ENCODE results near the gene RNPEPL1.
"Not testable (repeated sequence)": the region's sequence is repeated elsewhere in the genome, so short reads cannot be mapped to it uniquely, and the experiment has no call there.

The RNPEPL1 gene

DNA sequence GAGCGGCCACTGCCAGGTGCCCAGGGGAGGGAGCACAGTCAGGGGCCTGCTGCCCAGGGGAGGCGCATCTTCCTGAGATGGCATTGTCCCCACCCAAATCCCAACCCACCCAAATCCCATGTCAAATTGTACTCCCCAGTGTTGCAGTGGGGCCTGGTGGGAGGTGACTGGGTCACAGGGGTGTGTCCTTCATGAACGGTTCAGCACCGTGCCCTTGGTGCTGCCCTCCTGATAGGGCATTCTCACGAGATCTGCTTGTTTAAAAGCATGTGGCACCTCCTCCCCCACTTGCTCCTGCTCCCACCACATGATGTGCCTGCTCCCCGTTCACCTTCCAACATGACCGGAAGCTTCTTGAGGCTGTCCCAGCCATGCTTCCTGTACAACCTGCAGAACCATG, 38.1 kb upstream of the RNPEPL1 start:
- H3K36me3 ChIP-seq (ENCODE audit: insufficient read depth, low read length) = peaks cover 13% of the 10 kb centered on the region
- no peak for DNase-seq (ENCODE audit: low read depth, low spot score)
- peaks cover 12% of the 10 kb centered on the region; the same call in 1 of the 2 replicates for H3K9me3 ChIP-seq (ENCODE audit: low read depth, low read length)
- TF ChIP-seq EZH2 (IDR thresholded peaks at IDR 0.05) (no peak), POLR2AphosphoS5 (IDR thresholded peaks at IDR 0.05; ENCODE audit: borderline replicate concordance, low read depth, low read length) (no peak), FOXP2 (optimal IDR thresholded peaks at IDR 0.05; ENCODE audit: control extremely low read depth, extremely low read length, insufficient read depth) (no peak)
- H3K27ac ChIP-seq = no peak overlapping the region
- H3K9ac ChIP-seq (ENCODE audit: insufficient read length) = no peak overlapping the region
- no peak overlapping the region for H3K4me3 ChIP-seq

DNA sequence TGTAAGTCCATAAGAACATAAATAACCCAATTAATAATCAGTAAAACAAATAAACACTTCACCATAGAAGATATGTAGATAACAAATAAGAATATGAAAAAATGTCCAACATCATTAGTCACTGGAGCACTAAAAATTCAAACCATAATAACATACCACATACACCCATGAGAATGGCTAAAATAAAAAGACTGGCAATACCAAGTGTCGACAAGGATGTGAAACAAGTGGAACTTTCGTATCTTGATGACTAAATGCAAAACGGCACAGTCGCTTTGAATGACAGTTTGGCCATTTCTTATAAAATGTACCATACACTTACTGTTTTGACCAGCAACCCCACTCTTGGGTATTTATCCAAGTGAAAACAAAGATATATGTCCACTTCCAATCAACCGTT, 37.2 kb upstream of the RNPEPL1 start:
- Histone ChIP-seq H3K9me3 (ENCODE audit: low read depth, low read length) (peaks cover 12% of the 10 kb centered on the region; the same call in 1 of the 2 replicates), H3K36me3 (ENCODE audit: insufficient read depth, low read length) (peaks cover 13% of the 10 kb centered on the region), H3K9ac (ENCODE audit: insufficient read length) (no peak overlapping the region), H3K4me3 (no peak overlapping the region), H3K27ac (no peak overlapping the region)
- TF ChIP-seq FOXP2 (optimal IDR thresholded peaks at IDR 0.05; ENCODE audit: control extremely low read depth, extremely low read length, insufficient read depth) (no peak), EZH2 (IDR thresholded peaks at IDR 0.05) (no peak), POLR2AphosphoS5 (IDR thresholded peaks at IDR 0.05; ENCODE audit: borderline replicate concordance, low read depth, low read length) (no peak)
- DNase-seq (ENCODE audit: low read depth, low spot score) = no peak

GRCh38 chr2:240532031-240532775, 36.1 kb upstream of the RNPEPL1 start:
- TF ChIP-seq FOXP2 (optimal IDR thresholded peaks at IDR 0.05; ENCODE audit: control extremely low read depth, extremely low read length, insufficient read depth) = no peak
- TF ChIP-seq POLR2AphosphoS5 (IDR thresholded peaks at IDR 0.05; ENCODE audit: borderline replicate concordance, low read depth, low read length) = no peak
- TF ChIP-seq EZH2 (IDR thresholded peaks at IDR 0.05) = no peak
- no peak for DNase-seq (ENCODE audit: low read depth, low spot score)
- Histone ChIP-seq H3K36me3 (ENCODE audit: insufficient read depth, low read length) (peaks cover 13% of the 10 kb centered on the region), H3K9me3 (ENCODE audit: low read depth, low read length) (peaks cover 12% of the 10 kb centered on the region; the same call in 1 of the 2 replicates), H3K9ac (ENCODE audit: insufficient read length) (no peak overlapping the region), H3K4me3 (no peak overlapping the region), H3K27ac (no peak overlapping the region)

- peaks cover 21% of the 10 kb centered on the region for H3K36me3 ChIP-seq (ENCODE audit: insufficient read depth, low read length)
- no peak overlapping the region for H3K4me3 ChIP-seq
- no peak overlapping the region for H3K27ac ChIP-seq
- H3K9ac ChIP-seq (ENCODE audit: insufficient read length) = no peak overlapping the region
- no peak for DNase-seq (ENCODE audit: low read depth, low spot score)
- TF ChIP-seq EZH2 (IDR thresholded peaks at IDR 0.05) (no peak), POLR2AphosphoS5 (IDR thresholded peaks at IDR 0.05; ENCODE audit: borderline replicate concordance, low read depth, low read length) (no peak), FOXP2 (optimal IDR thresholded peaks at IDR 0.05; ENCODE audit: control extremely low read depth, extremely low read length, insufficient read depth) (no peak)
- H3K9me3 ChIP-seq (ENCODE audit: low read depth, low read length) = no peaks in the 10 kb centered on the region
These were observed 30.1 kb upstream of the RNPEPL1 start for GRCh38 chr2:240538031-240538780.

DNA sequence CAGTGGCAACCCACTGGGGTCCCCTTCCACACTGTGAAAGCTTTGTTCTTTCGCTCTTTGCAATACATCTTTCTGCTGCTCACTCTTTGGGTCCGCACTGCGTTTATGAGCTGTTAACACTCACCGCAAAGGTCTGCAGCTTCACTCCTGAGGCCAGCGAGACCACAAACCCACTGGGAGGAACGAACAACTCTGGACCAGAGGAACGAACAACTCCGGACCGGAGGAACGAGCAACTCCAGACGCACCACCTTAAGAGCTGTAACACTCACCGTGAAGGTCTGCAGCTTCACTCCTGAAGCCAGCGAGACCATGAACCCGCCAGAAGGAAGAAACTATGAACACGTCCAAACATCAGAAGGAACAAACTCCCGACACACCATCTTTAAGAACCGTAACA, 29.2 kb upstream of the RNPEPL1 start:
- peaks cover 21% of the 10 kb centered on the region for H3K36me3 ChIP-seq (ENCODE audit: insufficient read depth, low read length)
- H3K4me3 ChIP-seq; H3K27ac ChIP-seq; H3K9ac ChIP-seq (ENCODE audit: insufficient read length); DNase-seq (ENCODE audit: low read depth, low spot score); H3K9me3 ChIP-seq (ENCODE audit: low read depth, low read length): not testable (repeated sequence)

- Histone ChIP-seq H3K4me3 (no peak overlapping the region), H3K36me3 (ENCODE audit: insufficient read depth, low read length) (peaks cover 21% of the 10 kb centered on the region), H3K27ac (no peak overlapping the region), H3K9me3 (ENCODE audit: low read depth, low read length) (no peaks in the 10 kb centered on the region), H3K9ac (ENCODE audit: insufficient read length) (no peak overlapping the region)
- no peak for TF ChIP-seq FOXP2 (optimal IDR thresholded peaks at IDR 0.05; ENCODE audit: control extremely low read depth, extremely low read length, insufficient read depth)
- DNase-seq (ENCODE audit: low read depth, low spot score) = no peak
These were observed 28.4 kb upstream of the RNPEPL1 start for GRCh38 chr2:240539906-240540305.

GRCh38 chr2:240551288-240551687, 17.0 kb upstream of the RNPEPL1 start:
- H3K9ac ChIP-seq (ENCODE audit: insufficient read length) = no peak overlapping the region
- DNase-seq (ENCODE audit: low read depth, low spot score) = no peak
- no peak overlapping the region for H3K27ac ChIP-seq
- H3K36me3 ChIP-seq (ENCODE audit: insufficient read depth, low read length) = peaks cover 20% of the 10 kb centered on the region
- TF ChIP-seq EZH2 (IDR thresholded peaks at IDR 0.05) (no peak), FOXP2 (optimal IDR thresholded peaks at IDR 0.05; ENCODE audit: control extremely low read depth, extremely low read length, insufficient read depth) (no peak), POLR2AphosphoS5 (IDR thresholded peaks at IDR 0.05; ENCODE audit: borderline replicate concordance, low read depth, low read length) (no peak)
- no peak overlapping the region for H3K4me3 ChIP-seq
- no peaks in the 10 kb centered on the region for H3K9me3 ChIP-seq (ENCODE audit: low read depth, low read length)

GRCh38 chr2:240551811-240552210, 16.5 kb upstream of the RNPEPL1 start:
- no peak overlapping the region for H3K27ac ChIP-seq
- peaks cover 20% of the 10 kb centered on the region for H3K36me3 ChIP-seq (ENCODE audit: insufficient read depth, low read length)
- DNase-seq (ENCODE audit: low read depth, low spot score) = no peak
- H3K9me3 ChIP-seq (ENCODE audit: low read depth, low read length) = no peaks in the 10 kb centered on the region
- no peak overlapping the region for H3K4me3 ChIP-seq
- H3K9ac ChIP-seq (ENCODE audit: insufficient read length) = no peak overlapping the region
- TF ChIP-seq POLR2AphosphoS5 (IDR thresholded peaks at IDR 0.05; ENCODE audit: borderline replicate concordance, low read depth, low read length) (no peak), FOXP2 (optimal IDR thresholded peaks at IDR 0.05; ENCODE audit: control extremely low read depth, extremely low read length, insufficient read depth) (no peak), EZH2 (IDR thresholded peaks at IDR 0.05) (no peak)

Data from SK-N-MC (cell line).